Urinary bladder (tissue), 4 donors: ENCODE data around the gene LIF. TPM values are rescaled to one million over a fixed set of nuclear protein-coding genes. Genes with fewer than 3 reads are reported as not detected.
"Not testable (repeated sequence)": the region's sequence is repeated elsewhere in the genome, so short reads cannot be mapped to it uniquely, and the experiment has no call there.

ENCODE experiments used
- DNase-seq: peaks from one replicate; pipeline ENCODE4 v3.0.0-alpha.2; 2015; ENCODE audit errors: extremely low spot score
- H3K27ac ChIP-seq: one replicate; pipeline ENCODE4 v1.5.1; 2013; ENCODE audit warnings: low read depth, mild to moderate bottlenecking, moderate library complexity
- H3K36me3 ChIP-seq: one replicate; pipeline ENCODE4 v1.6.1; 2013; ENCODE audit warnings: mild to moderate bottlenecking, moderate library complexity; ENCODE audit not compliant: insufficient read depth
- H3K4me1 ChIP-seq: one replicate; pipeline ENCODE4 v1.6.1; 2013; ENCODE audit warnings: mild to moderate bottlenecking, moderate library complexity; ENCODE audit not compliant: insufficient read depth
- H3K4me3 ChIP-seq: one replicate; pipeline ENCODE4 v1.5.1; 2013; ENCODE audit warnings: low read depth, low read length
- WGBS: extraction: QIAGEN DNeasy Blood & Tissue Kit; methylation state at CpG from one replicate; pipeline ENCODE4 v1.1.7; 2013; 5-methylcytosine and 5-hydroxymethylcytosine counted together
- polyA plus RNA-seq: library from polyadenylated mRNA; stranded (reverse); fragments of 200-250 nt; gene quantifications from one replicate; pipeline ENCODE4 v1.2.3, GENCODE V29; 2013
- total RNA-seq: library from RNA; depleted of rRNA; stranded (reverse); fragments of >200 nt; gene quantifications from one replicate; pipeline ENCODE4 v1.2.3, GENCODE V29; 2014
- donor health status: healthy with polysubstance abuse.
- donor health status: healthy.

The LIF gene
- total and polyA plus RNA-seq, 2 donors, result 1.1 to 4.8 TPM

DNA sequence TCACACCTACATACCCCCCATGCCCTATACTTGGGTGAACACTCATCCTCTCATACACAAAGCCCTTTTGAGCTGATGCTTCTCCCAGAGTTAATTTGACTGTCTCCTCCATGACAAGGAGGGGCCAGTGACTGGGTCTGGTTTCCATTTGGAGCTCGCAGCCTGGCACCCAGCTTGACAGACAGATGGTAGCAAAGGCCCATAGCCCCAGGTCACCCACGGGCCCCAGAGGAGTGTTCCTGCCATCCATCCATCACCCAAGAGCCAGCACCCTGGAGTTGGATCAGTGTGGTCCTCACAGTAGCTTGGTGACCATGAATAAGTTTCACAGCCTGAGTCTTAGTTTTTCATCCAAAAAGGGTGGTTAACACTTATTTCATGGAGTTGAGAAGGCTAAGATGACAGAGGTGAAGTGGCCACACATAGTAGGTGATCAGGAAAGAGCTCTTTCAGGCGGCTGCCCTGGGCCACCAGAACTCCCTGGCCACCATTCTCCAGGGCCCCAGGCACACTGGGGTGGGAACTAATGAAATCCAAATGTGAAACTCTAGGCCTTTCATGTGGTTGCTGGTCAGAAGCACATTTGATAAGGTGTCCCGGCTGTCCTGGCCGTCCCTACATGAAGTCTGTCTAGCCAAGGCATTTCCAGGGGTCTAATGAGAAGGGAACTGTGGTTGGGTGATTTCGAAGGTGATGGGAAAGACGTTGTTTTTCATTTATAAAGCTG lies 42.4 kb downstream of the LIF start:
- H3K36me3 ChIP-seq, result no peaks in the 10 kb centered on the region
- H3K4me1 ChIP-seq, result no peaks in the 10 kb centered on the region
- WGBS, result 68% methylated on average over 7 of the region's 7 CpGs
- H3K4me3 ChIP-seq, result no peak overlapping the region
- DNase-seq, result no peak
- no peak overlapping the region for H3K27ac ChIP-seq

DNA sequence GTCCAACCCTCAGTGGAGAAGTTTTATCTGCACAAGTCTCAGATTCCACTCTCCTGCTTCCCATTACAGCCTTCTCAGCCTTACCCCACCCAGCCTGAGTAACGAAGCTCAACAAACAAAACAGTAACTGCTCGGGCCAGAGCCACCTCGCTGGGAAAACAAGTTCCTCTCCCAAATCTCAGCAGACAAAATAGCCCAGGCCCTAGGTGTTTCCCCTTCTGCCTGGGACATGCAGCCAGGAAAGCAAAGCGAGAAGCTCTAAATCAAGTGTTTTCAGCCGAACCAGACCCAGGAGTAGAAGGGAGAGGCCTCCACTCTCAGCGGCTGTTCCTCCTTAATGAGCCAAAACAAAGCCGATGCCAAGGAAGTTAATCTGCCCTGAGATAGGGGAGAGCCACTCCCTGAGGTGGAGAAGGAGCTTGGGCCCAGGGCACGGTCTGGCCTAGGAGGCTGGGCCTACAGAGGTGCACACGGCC lies 44.0 kb downstream of the LIF start:
- H3K4me3 ChIP-seq, result no peak overlapping the region
- H3K27ac ChIP-seq, result peak overlapping the region; percentile 33
- no peak for DNase-seq
- WGBS, result 35% methylated on average over 9 of the region's 9 CpGs
- no peaks in the 10 kb centered on the region for H3K36me3 ChIP-seq
- no peaks in the 10 kb centered on the region for H3K4me1 ChIP-seq

DNA sequence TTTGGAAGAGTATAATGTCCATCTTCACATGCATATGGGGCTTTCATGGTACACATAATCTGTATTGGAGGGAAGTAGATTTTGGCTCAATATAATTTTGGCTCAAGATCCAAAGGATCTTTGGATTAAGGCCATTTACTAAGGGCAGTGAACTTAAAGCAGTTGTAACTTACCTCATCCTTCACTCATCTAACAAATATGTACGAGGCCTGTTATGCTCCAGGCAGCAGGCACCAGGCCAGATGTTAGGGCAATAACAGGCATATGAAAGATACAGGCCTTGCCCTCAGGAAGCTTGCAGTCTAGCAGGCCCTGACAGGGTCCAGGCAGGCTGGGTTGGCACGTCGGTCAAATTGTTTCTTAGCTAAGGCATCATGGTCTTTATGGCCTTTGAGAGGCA lies 44.6 kb downstream of the LIF start:
- DNase-seq, result no peak
- 75% methylated on average over 3 of the region's 3 CpGs for WGBS
- Histone ChIP-seq H3K4me1 (no peaks in the 10 kb centered on the region), H3K36me3 (no peaks in the 10 kb centered on the region), H3K27ac (peak overlapping the region; percentile 33), H3K4me3 (no peak overlapping the region)

DNA sequence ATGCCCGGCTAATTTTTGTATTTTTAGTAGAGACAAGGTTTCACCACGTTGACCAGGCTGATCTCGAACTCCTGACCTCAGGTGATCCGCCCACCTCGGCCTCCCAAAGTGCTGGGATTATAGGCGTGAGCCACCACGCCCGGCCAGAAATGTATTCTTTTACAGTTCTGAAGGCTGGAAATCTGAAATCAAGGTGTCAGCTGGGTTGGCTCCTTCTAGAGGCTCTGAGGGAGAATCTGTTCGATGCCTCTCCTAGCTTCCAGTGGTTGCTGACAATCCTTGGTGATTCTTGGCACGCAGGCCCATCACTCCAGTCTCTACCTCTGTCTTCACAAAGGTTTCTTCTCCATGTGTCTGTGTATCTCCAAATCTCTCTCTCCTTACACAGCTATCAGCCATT lies 45.7 kb downstream of the LIF start:
- not testable (repeated sequence) for H3K4me3 ChIP-seq, DNase-seq, H3K4me1 ChIP-seq, H3K36me3 ChIP-seq, H3K27ac ChIP-seq
- 94% methylated on average over 10 of the region's 10 CpGs for WGBS

DNA sequence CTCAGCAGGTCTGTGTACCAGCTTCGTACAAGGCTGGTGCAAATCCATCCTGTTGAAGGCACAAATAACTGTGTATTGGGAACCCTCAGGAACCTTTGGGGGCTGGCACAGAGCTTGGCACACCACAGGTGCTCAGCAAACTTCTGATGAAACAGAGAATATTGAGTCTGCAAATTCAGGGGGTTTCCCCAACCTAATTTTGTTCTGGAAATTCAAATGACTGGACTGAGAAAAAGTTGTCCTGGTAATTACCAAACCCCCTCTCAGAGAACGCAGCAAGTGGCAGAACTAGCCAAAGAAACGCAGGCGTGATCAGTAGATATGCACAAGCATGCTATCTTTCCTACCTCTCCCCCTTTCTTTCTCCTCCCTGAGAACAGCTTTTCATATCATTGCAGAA lies 47.6 kb downstream of the LIF start:
- Histone ChIP-seq H3K4me1 (no peaks in the 10 kb centered on the region), H3K4me3 (no peak overlapping the region), H3K36me3 (no peaks in the 10 kb centered on the region), H3K27ac (no peak overlapping the region)
- WGBS, result 91% methylated on average over 4 of the region's 4 CpGs
- DNase-seq, result no peak

DNA sequence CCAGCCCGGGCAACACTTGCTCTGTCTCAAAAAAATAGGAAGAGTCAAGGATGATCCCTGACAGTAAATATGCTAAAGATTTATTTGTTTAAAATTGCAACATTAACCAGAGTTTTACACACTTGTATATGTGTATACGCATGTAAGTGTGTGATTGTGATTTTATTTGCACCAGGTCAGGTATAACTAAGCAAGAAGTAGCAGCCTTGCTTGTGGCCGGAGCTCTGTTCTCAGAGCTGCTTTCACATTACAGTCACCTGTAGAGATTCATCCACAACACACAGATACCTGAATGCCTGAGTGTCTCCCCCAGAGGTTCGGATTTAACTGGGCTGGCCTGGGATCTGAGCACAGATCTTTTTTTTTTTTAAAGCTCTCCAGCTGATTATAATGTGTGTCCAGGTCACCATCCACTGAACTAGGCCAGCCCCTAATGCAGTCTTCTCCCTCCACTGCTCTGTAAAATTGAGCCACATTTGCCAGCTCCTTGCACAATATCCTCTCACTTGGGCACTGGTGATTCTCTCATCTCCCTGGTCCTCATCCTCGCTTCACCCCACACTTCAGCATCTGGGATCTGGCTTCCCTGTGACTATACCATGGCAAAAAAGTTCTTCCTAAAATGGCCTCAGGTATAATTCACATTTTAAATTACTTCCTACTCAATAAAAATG lies 48.3 kb downstream of the LIF start:
- no peaks in the 10 kb centered on the region for H3K36me3 ChIP-seq
- H3K4me1 ChIP-seq, result no peaks in the 10 kb centered on the region
- no peak overlapping the region for H3K4me3 ChIP-seq
- 96% methylated on average over 5 of the region's 5 CpGs for WGBS
- H3K27ac ChIP-seq, result no peak overlapping the region
- DNase-seq, result no peak

DNA sequence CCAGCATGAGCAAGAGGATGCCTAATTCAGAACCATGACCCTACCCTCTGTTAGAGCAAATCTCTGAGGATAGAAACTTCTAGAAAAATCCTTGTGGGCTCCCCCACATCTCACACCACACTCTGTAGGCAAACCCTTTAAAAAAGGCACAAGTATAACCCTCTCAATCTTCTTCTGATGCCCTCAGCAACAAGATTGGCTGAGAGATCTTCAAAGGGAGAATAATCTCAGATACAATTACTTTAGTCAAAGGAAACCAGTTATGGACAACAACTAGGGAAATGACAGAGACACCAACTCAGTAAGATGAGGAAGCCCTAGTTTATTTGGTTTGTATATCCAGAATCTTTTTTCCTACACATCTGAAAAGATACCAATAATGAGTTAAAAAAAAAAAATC lies 49.2 kb downstream of the LIF start:
- H3K4me3 ChIP-seq, result no peak overlapping the region
- H3K36me3 ChIP-seq, result no peaks in the 10 kb centered on the region
- H3K4me1 ChIP-seq, result no peaks in the 10 kb centered on the region
- no peak overlapping the region for H3K27ac ChIP-seq
- no peak for DNase-seq

DNA sequence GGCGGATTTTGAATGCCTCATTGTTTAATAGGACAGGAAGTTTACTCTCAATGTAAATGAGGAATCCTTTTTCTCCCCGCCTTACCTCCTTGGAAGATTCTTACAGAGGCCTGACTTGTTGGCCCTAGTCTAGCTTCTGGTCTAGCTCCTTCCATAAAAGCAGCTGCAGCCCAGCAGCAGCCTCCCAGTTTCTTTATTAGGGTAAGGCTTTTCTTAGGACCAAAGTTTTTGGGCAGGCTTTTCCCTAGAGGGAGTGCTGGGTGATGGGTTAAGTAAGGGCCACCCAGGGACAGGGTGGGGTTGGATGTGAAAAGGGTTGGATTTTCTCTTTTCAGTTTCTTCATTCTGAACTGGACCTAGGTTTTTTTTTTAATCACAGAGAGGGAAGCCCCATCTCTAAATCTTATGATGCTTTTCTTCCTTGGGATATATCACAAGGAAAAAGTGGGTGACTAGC lies 49.7 kb downstream of the LIF start:
- Histone ChIP-seq H3K27ac (no peak overlapping the region), H3K4me1 (no peaks in the 10 kb centered on the region), H3K4me3 (no peak overlapping the region), H3K36me3 (no peaks in the 10 kb centered on the region)
- 16% methylated on average over 2 of the region's 2 CpGs for WGBS
- peak; percentile 70 for DNase-seq

DNA sequence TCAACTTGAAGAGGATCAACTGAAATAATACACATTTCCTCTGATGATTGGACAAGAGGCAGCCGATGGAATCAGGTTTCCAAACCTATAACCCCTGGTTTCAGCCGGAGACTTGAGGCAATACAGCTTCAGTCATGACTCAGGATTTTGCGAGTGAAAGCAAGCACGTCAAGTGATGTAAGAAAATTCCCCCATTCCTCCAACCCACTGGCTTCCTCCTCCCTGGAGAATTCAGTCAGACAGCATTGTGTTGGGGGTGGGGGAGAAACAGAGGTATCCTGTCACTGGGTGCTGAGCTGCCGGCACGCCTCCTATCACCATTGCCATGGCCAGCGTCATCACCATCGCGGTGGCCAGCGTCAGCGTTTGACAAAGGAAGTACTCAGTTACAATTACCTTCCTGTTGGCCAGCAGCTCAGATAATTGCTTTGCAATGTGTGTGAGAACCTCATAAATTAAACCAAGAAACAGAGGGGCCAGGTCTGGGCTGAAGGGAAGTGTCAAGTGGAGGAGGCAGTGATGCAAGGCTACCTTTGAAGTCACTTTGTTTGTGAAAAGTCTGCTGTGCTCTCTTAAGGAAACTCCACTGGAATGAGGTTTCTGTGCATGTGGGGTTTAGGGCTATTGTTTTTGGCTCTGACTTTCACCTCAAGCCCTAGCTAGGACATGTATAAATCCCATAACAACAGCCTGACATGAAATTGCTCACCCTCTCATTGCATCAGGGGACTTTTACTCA lies 50.2 kb downstream of the LIF start:
- WGBS, result 13% methylated on average over 11 of the region's 11 CpGs

DNA sequence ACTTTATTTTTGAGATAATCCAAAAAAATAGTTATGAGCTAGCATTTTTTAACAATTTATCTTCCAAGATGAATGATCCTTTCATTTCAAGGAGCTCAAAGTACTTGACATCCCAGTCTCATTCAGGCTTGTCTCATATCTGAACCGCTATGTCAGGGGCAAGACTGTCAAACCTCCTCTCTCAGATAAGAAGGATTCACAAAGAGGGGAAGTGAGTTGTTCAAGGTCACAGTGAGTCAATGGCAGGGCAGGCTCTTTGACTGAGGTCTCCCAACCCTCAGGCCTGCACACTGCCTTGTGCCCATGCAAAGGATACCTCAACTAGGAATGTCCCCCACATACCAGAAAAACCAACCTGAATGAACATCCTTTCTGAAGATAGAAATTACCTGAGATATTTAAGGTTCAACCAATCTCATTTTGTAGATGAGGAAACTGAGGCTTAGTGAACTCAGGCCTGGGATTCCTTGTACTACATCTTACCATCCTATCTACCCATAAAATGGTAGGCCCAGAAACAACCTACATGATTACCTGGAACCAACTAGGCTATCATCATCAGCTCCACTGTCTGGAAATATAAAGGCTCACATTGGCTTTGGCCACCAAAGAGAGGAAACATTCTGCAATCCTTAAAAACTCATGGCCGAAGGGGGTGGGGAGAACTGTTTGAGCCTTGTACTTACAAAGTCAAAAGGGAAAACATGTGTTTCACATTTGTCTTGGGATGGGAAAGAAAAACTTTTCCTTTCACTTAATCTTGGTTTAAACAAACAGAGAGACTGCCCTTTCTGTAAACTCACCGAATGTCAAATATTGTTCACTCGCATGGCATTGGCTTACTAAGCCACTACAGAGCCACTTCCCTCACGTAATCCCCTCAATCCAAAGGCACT lies 51.1 kb downstream of the LIF start:
- Histone ChIP-seq H3K36me3 (no peaks in the 10 kb centered on the region), H3K4me1 (no peaks in the 10 kb centered on the region), H3K4me3 (no peak overlapping the region), H3K27ac (peak overlapping the region; percentile 75)
- DNase-seq, result no peak
- 40% methylated on average over 5 of the region's 5 CpGs for WGBS

More for the DNA sequence above, 50.2 kb downstream of the LIF start:
- H3K36me3 ChIP-seq, result no peaks in the 10 kb centered on the region
- peak overlapping the region; percentile 75 for H3K27ac ChIP-seq
- H3K4me1 ChIP-seq, result no peaks in the 10 kb centered on the region
- peak; percentile 78 for DNase-seq
- H3K4me3 ChIP-seq, result no peak overlapping the region

DNA sequence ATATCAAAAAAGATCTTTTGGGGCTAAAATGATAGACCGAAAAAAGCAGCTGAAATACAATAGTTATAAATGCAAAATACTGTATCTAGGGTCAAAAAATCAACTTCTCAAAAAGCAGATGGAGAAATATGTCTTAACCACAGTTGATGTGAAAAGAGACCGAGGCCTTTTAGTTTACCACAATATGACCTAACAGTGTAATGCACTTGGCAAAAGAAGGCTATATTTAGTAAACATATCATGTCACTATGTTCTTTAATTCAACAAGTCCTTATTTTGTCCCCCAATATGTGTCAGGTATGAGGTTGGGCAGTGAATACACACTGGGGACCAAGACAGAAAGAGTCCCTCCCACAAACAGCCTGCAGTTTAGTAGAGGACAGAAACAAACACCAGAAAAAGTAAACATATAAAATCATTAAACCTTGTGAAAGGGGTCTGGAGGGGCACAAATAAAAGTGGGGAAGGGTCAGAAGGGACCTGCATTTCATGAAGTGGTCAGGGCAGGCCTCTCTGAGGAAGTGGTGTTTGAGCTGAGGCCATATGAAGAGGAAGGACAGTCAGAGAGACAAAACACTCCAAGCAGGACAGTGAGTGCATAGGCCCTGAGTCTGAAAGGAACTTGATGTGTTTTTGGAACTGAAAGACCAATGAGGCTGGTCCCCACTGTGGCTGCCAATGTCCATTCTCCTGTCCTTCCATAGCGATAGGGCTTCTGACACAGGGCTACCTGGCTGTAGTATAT lies 53.4 kb downstream of the LIF start:
- DNase-seq, result no peak
- WGBS, result 89% methylated on average over 3 of the region's 3 CpGs
- Histone ChIP-seq H3K4me1 (no peaks in the 10 kb centered on the region), H3K4me3 (no peak overlapping the region), H3K36me3 (no peaks in the 10 kb centered on the region), H3K27ac (no peak overlapping the region)

DNA sequence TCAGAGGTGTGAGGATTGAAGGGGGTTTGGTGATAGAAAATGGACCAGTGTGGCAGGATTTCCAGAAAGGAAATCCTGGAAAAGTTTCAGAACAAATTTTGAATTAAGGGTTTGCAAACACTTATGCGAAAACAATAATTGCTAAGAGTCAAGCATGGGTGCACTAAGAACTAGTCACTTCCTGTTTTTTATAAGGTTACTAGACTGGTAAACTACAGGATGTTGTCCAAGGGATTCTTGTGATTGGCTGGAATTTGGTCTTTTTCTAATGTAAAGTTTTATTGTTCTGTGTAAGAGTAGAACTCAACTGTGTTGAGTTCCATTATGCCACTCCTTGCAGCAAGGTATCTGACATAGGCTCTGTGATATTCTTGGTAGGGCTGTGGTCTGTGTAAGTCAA lies 54.1 kb downstream of the LIF start:
- WGBS, result 90% methylated on average over 1 of the region's 1 CpG
- Histone ChIP-seq H3K4me3 (no peak overlapping the region), H3K27ac (no peak overlapping the region), H3K36me3 (no peaks in the 10 kb centered on the region), H3K4me1 (no peaks in the 10 kb centered on the region)
- DNase-seq, result no peak
